Measurements from ENCODE around the gene IL26.

IL26 gene

GRCh38 chr12:68267892-68268396, 42.3 kb upstream of the IL26 start:
- ChIA-PET POLR2A (interaction anchor here (0.6 to 0.7 kb wide), 2 partner anchors 346 to 541 kb away, joined by 3 read pairs; no protein-coding TSS in a partner anchor), CTCF (interaction anchor here (1.3 to 1.6 kb wide), 2 partner anchors 43 to 45 kb away, joined by 3 to 4 read pairs; no protein-coding TSS in a partner anchor)
- DNase-seq (ENCODE audit: low read depth, low spot score), result peak; percentile 93
- TF ChIP-seq CTCF (IDR thresholded peaks at IDR 0.05; ENCODE audit: insufficient read depth, low read length, missing control alignments), result no peak
- no peak overlapping the region for H3K4me3 ChIP-seq (ENCODE audit: low read depth, low read length)

- TF ChIP-seq CTCF (IDR thresholded peaks at IDR 0.05; ENCODE audit: insufficient read depth, low read length, missing control alignments), result no peak
- H3K4me3 ChIP-seq (ENCODE audit: low read depth, low read length), result no peak overlapping the region
- CTCF ChIA-PET, result interaction anchor here (1.1 kb wide), 1 partner anchor 42 kb away, joined by 5 read pairs; no protein-coding TSS in a partner anchor
- DNase-seq (ENCODE audit: low read depth, low spot score), result peak; percentile 86
- POLR2A ChIA-PET, result no interaction called here
Observed at GRCh38 chr12:68264857-68265256, 39.2 kb upstream of the IL26 start.

GRCh38 chr12:68264158-68264855, 38.7 kb upstream of the IL26 start:
- no peak overlapping the region for H3K4me3 ChIP-seq (ENCODE audit: low read depth, low read length)
- TF ChIP-seq CTCF (IDR thresholded peaks at IDR 0.05; ENCODE audit: insufficient read depth, low read length, missing control alignments), result no peak
- POLR2A ChIA-PET, result no interaction called here
- CTCF ChIA-PET, result interaction anchor here (1.1 kb wide), 1 partner anchor 41 kb away, joined by 5 read pairs; no protein-coding TSS in a partner anchor
- DNase-seq (ENCODE audit: low read depth, low spot score), result no peak

GRCh38 chr12:68263366-68263765, 37.8 kb upstream of the IL26 start:
- no peak for DNase-seq (ENCODE audit: low read depth, low spot score)
- no peak overlapping the region for H3K4me3 ChIP-seq (ENCODE audit: low read depth, low read length)
- POLR2A ChIA-PET, result no interaction called here
- CTCF ChIA-PET, result no interaction called here
- TF ChIP-seq CTCF (IDR thresholded peaks at IDR 0.05; ENCODE audit: insufficient read depth, low read length, missing control alignments), result no peak

- DNase-seq (ENCODE audit: low read depth, low spot score), result no peak
- TF ChIP-seq CTCF (IDR thresholded peaks at IDR 0.05; ENCODE audit: insufficient read depth, low read length, missing control alignments), result no peak
- CTCF ChIA-PET, result interaction anchor here (0.9 to 1.5 kb wide), 4 partner anchors 11 to 39 kb away, joined by 3 to 15 read pairs (median 3); no protein-coding TSS in a partner anchor
- no peak overlapping the region for H3K4me3 ChIP-seq (ENCODE audit: low read depth, low read length)
- POLR2A ChIA-PET, result no interaction called here
Observed at GRCh38 chr12:68261896-68262295, 36.3 kb upstream of the IL26 start.

- no peak overlapping the region for H3K4me3 ChIP-seq (ENCODE audit: low read depth, low read length)
- TF ChIP-seq CTCF (IDR thresholded peaks at IDR 0.05; ENCODE audit: insufficient read depth, low read length, missing control alignments), result no peak
- POLR2A ChIA-PET, result no interaction called here
- no peak for DNase-seq (ENCODE audit: low read depth, low spot score)
- CTCF ChIA-PET, result no interaction called here
Observed at GRCh38 chr12:68260153-68260552, 34.5 kb upstream of the IL26 start.
